GM19239 (cell line): ENCODE results near the gene PDK1.

Experiments used
- DNase-seq: peaks from one replicate; pipeline ENCODE4 v3.0.0; 2011; ENCODE audit warnings: low spot score; ENCODE audit not compliant: insufficient read length
- FAIRE-seq: peaks from 2 replicates; lab custom pipeline; 2011; peaks lifted over from hg19 to GRCh38; lab: Jason Lieb, UNC

The PDK1 gene

GRCh38 chr2:172634477-172634876, 78.6 kb downstream of the PDK1 start:
- FAIRE-seq (no peak), DNase-seq (no peak)

- no peak for FAIRE-seq
- DNase-seq, result no peak
Observed at GRCh38 chr2:172635548-172635947, 79.7 kb downstream of the PDK1 start.

- DNase-seq (no peak), FAIRE-seq (no peak)
Observed at GRCh38 chr2:172639256-172639655, 83.4 kb downstream of the PDK1 start.

DNA sequence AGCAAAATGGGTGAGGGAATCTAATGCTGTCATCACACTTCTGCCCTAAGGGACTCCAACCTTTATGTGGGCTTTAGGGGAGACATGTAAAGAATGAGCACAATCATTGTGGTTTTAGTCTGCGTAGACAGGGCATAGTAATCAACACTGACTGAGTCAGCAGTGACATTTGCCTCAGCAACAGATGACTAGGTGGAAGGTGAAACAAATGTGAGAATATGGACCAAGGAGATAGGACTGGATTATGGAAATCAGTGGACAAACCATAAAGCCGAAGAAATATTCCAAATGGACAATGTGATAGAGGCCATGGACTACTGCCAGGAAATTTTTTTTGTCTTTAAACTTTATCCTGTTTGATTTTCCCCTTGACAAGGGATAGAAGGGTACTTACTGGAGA, 83.9 kb downstream of the PDK1 start:
- DNase-seq, result no peak
- no peak for FAIRE-seq

DNA sequence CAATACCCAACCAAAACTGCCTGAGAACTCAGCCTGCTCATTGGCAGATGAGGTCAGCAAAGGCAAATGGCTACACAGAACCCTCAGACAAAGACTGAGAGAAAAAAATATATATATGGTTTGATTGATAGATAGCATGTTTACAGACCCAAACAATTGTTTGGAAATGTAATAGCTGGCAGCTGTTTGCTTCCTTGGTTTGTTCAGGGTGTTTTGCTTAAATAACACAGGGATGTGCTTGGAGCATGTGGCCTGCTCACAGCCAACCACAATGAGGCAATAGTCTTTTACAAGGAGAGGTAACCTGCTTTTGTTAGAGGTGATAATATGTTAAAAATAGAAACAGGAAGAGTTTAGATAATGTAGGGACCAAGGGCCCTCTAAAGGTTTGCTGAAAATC, 84.5 kb downstream of the PDK1 start:
- no peak for FAIRE-seq

GRCh38 chr2:172642301-172643020, 86.6 kb downstream of the PDK1 start:
- FAIRE-seq (no peak), DNase-seq (no peak)

More for the DNA sequence above, 84.5 kb downstream of the PDK1 start:
- DNase-seq, result no peak

- DNase-seq, result no peak
- no peak for FAIRE-seq
Observed at GRCh38 chr2:172643142-172643541, 87.3 kb downstream of the PDK1 start.

DNA sequence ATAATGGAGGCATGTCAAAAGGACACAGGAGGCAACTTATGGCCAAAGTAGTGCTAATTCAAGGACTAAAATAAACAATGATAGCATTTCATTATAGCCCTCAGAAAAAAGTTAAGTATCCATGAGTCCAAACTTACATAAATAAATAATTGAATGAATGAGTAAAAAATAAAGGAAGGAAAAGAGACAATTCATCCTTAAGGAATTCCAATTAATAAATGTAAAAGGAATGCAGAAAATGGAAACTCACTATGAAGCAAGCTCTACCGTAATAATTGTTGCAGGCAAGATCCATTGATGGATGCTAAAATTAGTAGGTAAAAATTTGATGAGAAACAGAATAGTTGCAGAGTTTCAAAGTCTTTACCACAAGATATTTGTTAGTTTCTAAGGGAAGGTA, 91.5 kb downstream of the PDK1 start:
- no peak for DNase-seq

DNA sequence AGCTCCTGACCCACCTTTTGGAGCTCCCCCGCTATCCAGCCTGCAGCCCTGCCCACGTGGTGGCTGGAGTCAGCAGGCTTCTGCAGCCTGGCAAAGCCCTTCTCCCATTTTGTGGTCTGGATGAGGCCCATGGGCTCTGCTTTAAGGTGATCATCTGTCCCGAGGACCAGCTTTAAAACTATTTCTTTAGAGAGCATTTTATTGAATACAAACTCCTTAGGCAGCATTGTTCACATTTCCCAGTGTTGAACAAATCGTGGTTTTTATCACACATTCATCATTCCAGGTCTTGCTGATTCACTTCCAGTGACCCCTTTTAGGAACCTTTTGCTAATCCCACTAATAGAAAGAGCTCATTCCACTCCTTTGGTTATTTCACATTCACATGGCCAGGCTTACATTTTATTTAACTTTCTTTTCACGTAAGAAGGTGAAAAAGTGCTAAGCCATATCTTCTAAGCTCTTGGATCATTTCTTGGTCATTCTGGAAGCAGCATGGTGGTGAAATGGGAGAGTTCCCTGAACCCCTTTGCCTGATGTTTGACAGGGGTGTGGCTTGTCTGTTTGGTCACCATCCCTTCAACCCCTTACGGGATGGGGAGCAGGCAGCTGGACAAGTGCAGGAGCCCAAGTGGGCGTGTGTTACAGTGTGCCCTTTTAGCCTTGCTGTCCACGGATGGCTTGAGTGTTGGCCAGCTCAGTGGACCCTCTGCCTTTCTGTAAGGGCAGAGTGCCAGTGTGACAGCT, 99.4 kb downstream of the PDK1 start:
- FAIRE-seq, result no peak

More for the DNA sequence above, 91.5 kb downstream of the PDK1 start:
- FAIRE-seq, result no peak

GRCh38 chr2:172655838-172656573, 100.1 kb downstream of the PDK1 start:
- no peak for DNase-seq
- FAIRE-seq, result no peak

More for the DNA sequence above, 99.4 kb downstream of the PDK1 start:
- no peak for DNase-seq
